SU-DHL-6 (cell line): ENCODE results near the gene ISY1.

Experiments
- EZH2phosphoT487 ChIP-seq: fragments of 200-600 bp; sonication (generic), shearing (Covaris generic); conservative IDR thresholded peaks from 2 replicates; pipeline ENCODE4 v1.6.1; 2018; ENCODE audit warnings: mild to moderate bottlenecking, antibody characterized with exemption, low read length, moderate library complexity, mixed read lengths
- TF ChIP-seq, protein P1 (sequence below): fragments of 200-600 bp; sonication (generic); IDR thresholded peaks from one replicate; pipeline ENCODE4 v1.5.1; 2017; ENCODE audit warnings: antibody characterized with exemption, mild to moderate bottlenecking, low read length, moderate library complexity; ENCODE audit not compliant: insufficient read depth, poor library complexity, severe bottlenecking

DNA sequence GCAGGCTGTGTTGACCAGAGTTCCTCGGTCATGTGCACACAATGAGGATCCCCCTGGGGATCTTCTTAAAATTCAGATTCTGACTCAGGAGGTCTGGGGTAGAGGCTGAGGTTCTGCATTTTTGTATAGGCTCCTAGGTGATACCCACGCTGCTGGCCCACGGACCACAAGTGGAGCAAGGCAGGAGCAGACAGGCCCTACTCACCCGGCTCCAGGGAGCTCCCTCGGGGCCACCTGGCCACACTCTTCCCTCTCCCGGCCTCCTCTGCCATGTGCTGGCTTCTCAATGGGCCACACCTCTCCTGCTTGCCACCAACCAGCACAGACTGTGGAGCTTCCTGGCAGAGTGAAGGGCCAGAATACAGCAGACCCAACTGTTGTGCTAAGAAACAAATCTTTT lies 76.4 kb downstream of the ISY1 start:
- TF ChIP-seq, protein P1, sequence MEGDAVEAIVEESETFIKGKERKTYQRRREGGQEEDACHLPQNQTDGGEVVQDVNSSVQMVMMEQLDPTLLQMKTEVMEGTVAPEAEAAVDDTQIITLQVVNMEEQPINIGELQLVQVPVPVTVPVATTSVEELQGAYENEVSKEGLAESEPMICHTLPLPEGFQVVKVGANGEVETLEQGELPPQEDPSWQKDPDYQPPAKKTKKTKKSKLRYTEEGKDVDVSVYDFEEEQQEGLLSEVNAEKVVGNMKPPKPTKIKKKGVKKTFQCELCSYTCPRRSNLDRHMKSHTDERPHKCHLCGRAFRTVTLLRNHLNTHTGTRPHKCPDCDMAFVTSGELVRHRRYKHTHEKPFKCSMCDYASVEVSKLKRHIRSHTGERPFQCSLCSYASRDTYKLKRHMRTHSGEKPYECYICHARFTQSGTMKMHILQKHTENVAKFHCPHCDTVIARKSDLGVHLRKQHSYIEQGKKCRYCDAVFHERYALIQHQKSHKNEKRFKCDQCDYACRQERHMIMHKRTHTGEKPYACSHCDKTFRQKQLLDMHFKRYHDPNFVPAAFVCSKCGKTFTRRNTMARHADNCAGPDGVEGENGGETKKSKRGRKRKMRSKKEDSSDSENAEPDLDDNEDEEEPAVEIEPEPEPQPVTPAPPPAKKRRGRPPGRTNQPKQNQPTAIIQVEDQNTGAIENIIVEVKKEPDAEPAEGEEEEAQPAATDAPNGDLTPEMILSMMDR, result no peak
- no peak for TF ChIP-seq EZH2phosphoT487
